IMR-90 (cell line): Measurements from ENCODE around the gene KCNQ5. TPM values are rescaled to one million over a fixed set of nuclear protein-coding genes. Genes with fewer than 3 reads are reported as not detected.

Experiments
- ATAC-seq: fragments of 200-7000 bp; cut with Tn5 transposase; 2 replicates; pipeline ENCODE4 v1.9.1; 2020; ENCODE audit warnings: low read depth, mild to moderate bottlenecking, moderate library complexity
- BruUV-seq: library from RNA; stranded (reverse); fragments of 400-500 nt; replicated peaks from 2 replicates; lab custom pipeline; 2021; lab: Mats Ljungman, UMichigan
- CTCF ChIA-PET: fragments of 300-600 bp; formaldehyde crosslinking; extraction: SDS; loops from one replicate; lab custom pipeline; 2021; ENCODE audit warnings: antibody characterized with exemption; lab: Yijun Ruan, JAX
- POLR2A ChIA-PET: fragments of 300-600 bp; sonication (Branson Sonifier 250); formaldehyde crosslinking; loops from one replicate; lab custom pipeline; 2022; ENCODE audit warnings: antibody characterized with exemption; ENCODE audit not compliant: unreplicated experiment; lab: Charles Lee
- DNase-seq: peaks from one replicate; pipeline ENCODE4 v3.0.0; 2013
- H2AFZ ChIP-seq: replicated peaks from 2 replicates; pipeline ENCODE3; 2013; ENCODE audit warnings: low read length, mild to moderate bottlenecking; ENCODE audit not compliant: poor library complexity
- H2AK5ac ChIP-seq: 2 replicates; pipeline ENCODE4 v1.6.1; 2013; ENCODE audit warnings: low read depth, low read length, inconsistent platforms
- H2AK9ac ChIP-seq: replicated peaks from 2 replicates; pipeline ENCODE3; 2013; ENCODE audit warnings: mild to moderate bottlenecking, low read depth, low read length, moderate library complexity; ENCODE audit not compliant: poor library complexity
- H2BK120ac ChIP-seq: 2 replicates; pipeline ENCODE4 v1.6.1; 2013; ENCODE audit warnings: low read depth, low read length, inconsistent platforms
- H2BK15ac ChIP-seq: 3 replicates; pipeline ENCODE4 v1.6.1; 2013; ENCODE audit warnings: low read depth, low read length, inconsistent platforms
- H2BK20ac ChIP-seq: 2 replicates; pipeline ENCODE4 v1.6.1; 2013; ENCODE audit warnings: low read depth, mild to moderate bottlenecking, inconsistent platforms, low read length, moderate library complexity
- H2BK5ac ChIP-seq: 2 replicates; pipeline ENCODE4 v1.6.1; 2013; ENCODE audit warnings: mild to moderate bottlenecking, low read depth, low read length, inconsistent platforms; ENCODE audit not compliant: poor library complexity, severe bottlenecking
- H3K14ac ChIP-seq: replicated peaks from 2 replicates; pipeline ENCODE4 v1.6.1; 2013; ENCODE audit warnings: low read depth, low read length, inconsistent platforms
- H3K18ac ChIP-seq: 2 replicates; pipeline ENCODE4 v1.6.1; 2013; ENCODE audit warnings: low read depth, low read length, control low read depth
- H3K23ac ChIP-seq: 2 replicates; pipeline ENCODE4 v1.6.1; 2013; ENCODE audit warnings: low read depth, low read length, inconsistent platforms
- H3K27ac ChIP-seq: 2 replicates; pipeline ENCODE4 v1.5.1; 2013; ENCODE audit warnings: mild to moderate bottlenecking, control low read depth, low read length; ENCODE audit not compliant: insufficient read depth
- H3K27me3 ChIP-seq: 2 replicates; pipeline ENCODE4 v1.6.1; 2013; ENCODE audit warnings: low read length; ENCODE audit not compliant: control insufficient read depth, insufficient read depth
- H3K36me3 ChIP-seq: 2 replicates; pipeline ENCODE4 v1.6.1; 2013; ENCODE audit warnings: low read length, mixed read lengths; ENCODE audit not compliant: control insufficient read depth, insufficient read depth
- H3K4ac ChIP-seq: 2 replicates; pipeline ENCODE4 v1.6.1; 2013; ENCODE audit warnings: low read depth, low read length, inconsistent platforms
- H3K4me1 ChIP-seq: 2 replicates; pipeline ENCODE4 v1.6.1; 2013; ENCODE audit warnings: low read length, mixed read lengths; ENCODE audit not compliant: control insufficient read depth, insufficient read depth
- H3K4me2 ChIP-seq: 2 replicates; pipeline ENCODE4 v1.6.1; 2013; ENCODE audit warnings: low read depth, mild to moderate bottlenecking, control low read depth, low read length, moderate library complexity
- H3K4me3 ChIP-seq: 2 replicates; pipeline ENCODE4 v1.5.1; 2013; ENCODE audit warnings: low read depth, mild to moderate bottlenecking, control low read depth, low read length, moderate library complexity; ENCODE audit not compliant: insufficient read depth
- H3K56ac ChIP-seq: 2 replicates; pipeline ENCODE4 v1.6.1; 2013; ENCODE audit warnings: low read length, inconsistent platforms; ENCODE audit not compliant: insufficient read depth; ENCODE audit errors: extremely low read depth
- H3K79me1 ChIP-seq, 2 experiments: 2 replicates each; pipeline ENCODE4 v1.6.1; 2013; ENCODE audit warnings: low read length in 2 of 2, inconsistent platforms in 1 of 2, low read depth in 1 of 2
- H3K9ac ChIP-seq: 2 replicates; pipeline ENCODE4 v1.6.1; 2013; ENCODE audit warnings: low read depth, low read length, control low read depth
- H3K9me1 ChIP-seq: 2 replicates; pipeline ENCODE4 v1.6.1; 2013; ENCODE audit warnings: low read length, inconsistent platforms; ENCODE audit not compliant: insufficient read depth
- H3K9me3 ChIP-seq: 2 replicates; pipeline ENCODE4 v1.6.1; 2013; ENCODE audit warnings: low read length; ENCODE audit not compliant: control insufficient read depth, insufficient read depth
- H4K20me1 ChIP-seq: 2 replicates; pipeline ENCODE4 v1.6.1; 2013; ENCODE audit warnings: low read length, inconsistent platforms; ENCODE audit not compliant: insufficient read depth
- H4K5ac ChIP-seq: 2 replicates; pipeline ENCODE4 v1.6.1; 2013; ENCODE audit warnings: mild to moderate bottlenecking, low read depth, low read length, control low read depth
- H4K8ac ChIP-seq, 2 experiments: 2 replicates each; pipeline ENCODE4 v1.6.1; 2013; ENCODE audit warnings: low read depth in 2 of 2, low read length in 2 of 2, control low read depth in 1 of 2, inconsistent platforms in 1 of 2
- H4K91ac ChIP-seq: 2 replicates; pipeline ENCODE4 v1.6.1; 2013; ENCODE audit warnings: low read depth, low read length, inconsistent platforms; ENCODE audit not compliant: insufficient read depth
- BHLHE40 ChIP-seq: fragments of 150-350 bp; IDR thresholded peaks from 2 replicates; pipeline ENCODE4 v1.6.1; 2016; ENCODE audit warnings: mild to moderate bottlenecking, low read depth, low read length
- CEBPB ChIP-seq: IDR thresholded peaks from 2 replicates; pipeline ENCODE4 v1.6.1; 2012; ENCODE audit warnings: low read depth, low read length, improper control_type of control experiment
- CHD1 ChIP-seq: IDR thresholded peaks from 2 replicates; pipeline ENCODE4 v1.6.1; 2012; ENCODE audit warnings: low read depth, low read length, improper control_type of control experiment
- CTCF ChIP-seq: conservative IDR thresholded peaks from 2 replicates; pipeline ENCODE4 v1.5.1; 2012; ENCODE audit warnings: mild to moderate bottlenecking, low read depth, low read length, improper control_type of control experiment
- ELK1 ChIP-seq: fragments of 150-350 bp; IDR thresholded peaks from 2 replicates; pipeline ENCODE4 v1.6.1; 2016; ENCODE audit warnings: low read depth, mild to moderate bottlenecking, low read length, moderate library complexity, borderline replicate concordance
- FOS ChIP-seq: fragments of 150-350 bp; IDR thresholded peaks from 2 replicates; pipeline ENCODE4 v1.6.1; 2016; ENCODE audit warnings: low read depth, low read length
- MAFK ChIP-seq: IDR thresholded peaks from 2 replicates; pipeline ENCODE4 v1.6.1; 2012; ENCODE audit warnings: low read depth, low read length, improper control_type of control experiment
- MAZ ChIP-seq: IDR thresholded peaks from 2 replicates; pipeline ENCODE4 v1.6.1; 2012; ENCODE audit warnings: low read depth, mild to moderate bottlenecking, low read length, improper control_type of control experiment, moderate library complexity, borderline replicate concordance
- NFE2L2 ChIP-seq: fragments of 150-350 bp; IDR thresholded peaks from 2 replicates; pipeline ENCODE4 v1.6.1; 2016; ENCODE audit warnings: low read depth, mild to moderate bottlenecking, low read length
- POLR2A ChIP-seq: IDR thresholded peaks from 2 replicates; pipeline ENCODE4 v1.6.1; 2012; ENCODE audit warnings: mild to moderate bottlenecking, low read depth, low read length
- RCOR1 ChIP-seq: IDR thresholded peaks from 2 replicates; pipeline ENCODE4 v1.6.1; 2012; ENCODE audit warnings: mild to moderate bottlenecking, low read length, improper control_type of control experiment; ENCODE audit not compliant: insufficient replicate concordance
- RFX5 ChIP-seq: IDR thresholded peaks from 2 replicates; pipeline ENCODE4 v1.8.0; 2012; ENCODE audit warnings: low read depth, mild to moderate bottlenecking, low read length, moderate library complexity
- USF2 ChIP-seq: fragments of 150-350 bp; IDR thresholded peaks from 2 replicates; pipeline ENCODE4 v1.6.1; 2017; ENCODE audit warnings: mild to moderate bottlenecking, antibody characterized with exemption, low read length, low read depth
- WGBS, 2 experiments: methylation state at CpG; one replicate each; pipeline versions ENCODE4 v1.1.5 to v1.1.7; 2013; ENCODE audit warnings: missing lambda C conversion rate in 2 of 2; ENCODE audit not compliant: insufficient read length in 1 of 2; ENCODE audit errors: extremely low coverage in 2 of 2; 5-methylcytosine and 5-hydroxymethylcytosine counted together
- dilution Hi-C: fragments of 300-500 bp; cut with HindIII; formaldehyde crosslinking; loops from one replicate; pipeline ENCODE4 v1.14.3; 2018; ENCODE audit warnings: low sequenced_read_pairs; ENCODE audit not compliant: unreplicated experiment
- in situ Hi-C: fragments of 300-500 bp; cut with MboI; formaldehyde crosslinking; loops from 3 replicates; pipeline ENCODE4 v1.14.3; 2019; ENCODE audit warnings: low sequenced_read_pairs, inconsistent platforms, mixed read lengths
- intact Hi-C: fragments of 100-400 bp; cut with micrococcal nuclease; formaldehyde crosslinking; loops from 2 replicates; pipeline ENCODE4 v1.10.0; 2022
- polyA plus RNA-seq, 3 experiments: library from polyadenylated mRNA; depleted of rRNA; stranded (reverse); fragments of >200 nt; gene quantifications; 2 replicates each; pipeline ENCODE4 v1.2.3, GENCODE V29; 2012; ENCODE audit warnings: low replicate concordance in 1 of 3
- total RNA-seq: library from RNA; depleted of rRNA; stranded (reverse); fragments of >200 nt; gene quantifications from 2 replicates; pipeline ENCODE4 v1.2.3, GENCODE V29; 2012

Gene KCNQ5
- total and polyA plus RNA-seq, 2 of the 4 experiments (the other 2 are of a cell fraction) = 0.75 to 1.3 TPM

- dilution Hi-C loops = no loop called here
- Histone ChIP-seq H3K9ac (no peak overlapping the region), H2AFZ (no peak overlapping the region), H3K56ac (no peak overlapping the region), H2BK15ac (no peak overlapping the region), H2BK120ac (no peak overlapping the region), H4K8ac (peak overlapping the region in 1 of 2 experiments; percentile 64; a peak in 1 of 4 replicates), H4K20me1 (no peaks in the 10 kb centered on the region), H3K14ac (peak overlapping the region; percentile 84), H3K4ac (peak overlapping the region; percentile 33; the same call in 1 of the 2 replicates), H4K91ac (0 out of 2 replicates have a peak overlapping the region, but pooled peaks have one; percentile 3), H4K5ac (peak overlapping the region; percentile 1; the same call in 1 of the 2 replicates), H3K27ac (no peak overlapping the region), H3K18ac (peak overlapping the region; percentile 25; the same call in 1 of the 2 replicates), H2BK20ac (peak overlapping the region; percentile 57; the same call in 1 of the 2 replicates), H3K9me3 (no peaks in the 10 kb centered on the region), H3K27me3 (no peaks in the 10 kb centered on the region), H3K79me1 (no peaks in the 10 kb centered on the region), H2AK5ac (no peak overlapping the region), H3K4me2 (peak overlapping the region; percentile 11; the same call in 1 of the 2 replicates), H3K9me1 (peaks cover 6% of the 10 kb centered on the region), H3K23ac (0 out of 2 replicates have a peak overlapping the region, but pooled peaks have one; percentile 17), H3K4me1 (peaks cover 13% of the 10 kb centered on the region), H3K36me3 (no peaks in the 10 kb centered on the region), H3K4me3 (no peak overlapping the region), H2BK5ac (no peak overlapping the region), H2AK9ac (no peak overlapping the region)
- no CpG with 5 or more reads among the region's 3 CpGs for WGBS, 2 experiments
- intact Hi-C loops = no loop called here
- ChIA-PET CTCF (interaction anchor here (1.4 kb wide), 1 partner anchor 9 kb away, joined by 3 read pairs; no protein-coding TSS in a partner anchor), POLR2A (no interaction called here)
- no TSS peak for BruUV-seq
- no peak for TF ChIP-seq ELK1
- no peak for TF ChIP-seq CHD1
- no peak for TF ChIP-seq CEBPB
- no peak for TF ChIP-seq CTCF
- no peak for TF ChIP-seq MAFK
- TF ChIP-seq RCOR1 = no peak
- TF ChIP-seq RFX5 = no peak
- TF ChIP-seq USF2 = no peak
- TF ChIP-seq MAZ = no peak
- no peak for TF ChIP-seq BHLHE40
- no peak for TF ChIP-seq FOS
- TF ChIP-seq NFE2L2 = no peak
- no peak for TF ChIP-seq POLR2A
- no peak; the same call in 1 of the 2 replicates for ATAC-seq
- peak; percentile 61 for DNase-seq
- in situ Hi-C loops = no loop called here
Observed at GRCh38 chr6:72953971-72954381, 332.1 kb downstream of the KCNQ5 start.
